ENCODE measurements around the gene MARCKS.
A peak's percentile ranks its signal among the peaks of the same experiment; 100 is the strongest.

MARCKS gene

GRCh38 chr6:113842165-113842564 lies 15.0 kb upstream of the MARCKS start:
- no peak for DNase-seq (ENCODE audit: low spot score)
- WGBS, 2 donors (ENCODE audit: extremely low coverage in 2 of 2, insufficient read length in 2 of 2, insufficient replicate concordance in 1 of 2) = no CpG with 5 or more reads among the region's 1 CpG

GRCh38 chr6:113843500-113844073 lies 13.6 kb upstream of the MARCKS start:
- H3K79me1 ChIP-seq (ENCODE audit: low read depth, low read length) = no peaks in the 10 kb centered on the region
- WGBS, 2 donors (ENCODE audit: extremely low coverage in 2 of 2, insufficient read length in 2 of 2, insufficient replicate concordance in 1 of 2) = no CpG with 5 or more reads among the region's 6 CpGs
- H3K4me3 ChIP-seq (ENCODE audit: low read length in 2 of 2) = no peak overlapping the region
- H2BK15ac ChIP-seq (ENCODE audit: low read length) = no peak overlapping the region
- H3K4ac ChIP-seq (ENCODE audit: low read length) = no peak overlapping the region
- H3K4me1 ChIP-seq (ENCODE audit: control insufficient read depth in 2 of 2, insufficient read depth in 1 of 2, low read depth in 1 of 2, low read length in 2 of 2) = no peaks in the 10 kb centered on the region
- no peak overlapping the region for H2BK12ac ChIP-seq (ENCODE audit: low read length)
- no peak overlapping the region for H3K23ac ChIP-seq (ENCODE audit: low read depth, low read length, poor library complexity)
- no peaks in the 10 kb centered on the region for H3K9me3 ChIP-seq (replicated peaks in 1 of 2; ENCODE audit: control insufficient read depth in 2 of 2, insufficient read depth in 1 of 2, low read depth in 1 of 2, low read length in 2 of 2)
- no peaks in the 10 kb centered on the region for H3K27me3 ChIP-seq (ENCODE audit: control insufficient read depth in 3 of 3, insufficient read depth in 3 of 3, low read depth in 1 of 3, low read length in 3 of 3)
- H3K9ac ChIP-seq (ENCODE audit: low read depth, low read length, poor library complexity) = no peak overlapping the region
- no peak overlapping the region for H2AFZ ChIP-seq (ENCODE audit: low read length)
- no peak overlapping the region for H2AK5ac ChIP-seq (ENCODE audit: low read depth, low read length)
- no peak for DNase-seq (ENCODE audit: low spot score)
- no peaks in the 10 kb centered on the region for H3K36me3 ChIP-seq (replicated peaks in 1 of 2; ENCODE audit: control insufficient read depth in 2 of 2, insufficient read depth in 2 of 2, low read length in 2 of 2)
- H3K18ac ChIP-seq (ENCODE audit: low read length) = no peak overlapping the region
- no peak overlapping the region for H3K27ac ChIP-seq (replicated peaks; ENCODE audit: low read length)
- no peak overlapping the region for H3K14ac ChIP-seq (ENCODE audit: low read length)
- H4K91ac ChIP-seq (ENCODE audit: low read depth, low read length, poor library complexity) = no peak overlapping the region
- H4K8ac ChIP-seq (ENCODE audit: low read depth, low read length) = no peak overlapping the region
- H3K4me2 ChIP-seq (ENCODE audit: insufficient read depth, low read length, poor library complexity, severe bottlenecking) = no peak overlapping the region
- H2BK120ac ChIP-seq (ENCODE audit: low read depth, low read length) = no peak overlapping the region
- H2BK5ac ChIP-seq (ENCODE audit: low read length) = no peak overlapping the region

More at GRCh38 chr6:113842165-113842564, 15.0 kb upstream of the MARCKS start:
- no peak overlapping the region for H4K91ac ChIP-seq (ENCODE audit: low read depth, low read length, poor library complexity)
- no peak overlapping the region for H2BK5ac ChIP-seq (ENCODE audit: low read length)
- no peaks in the 10 kb centered on the region for H3K79me1 ChIP-seq (ENCODE audit: low read depth, low read length)
- H3K14ac ChIP-seq (ENCODE audit: low read length) = no peak overlapping the region
- no peak overlapping the region for H3K4ac ChIP-seq (ENCODE audit: low read length)
- H2AK5ac ChIP-seq (ENCODE audit: low read depth, low read length) = no peak overlapping the region
- no peak overlapping the region for H3K4me2 ChIP-seq (ENCODE audit: insufficient read depth, low read length, poor library complexity, severe bottlenecking)
- no peak overlapping the region for H3K4me3 ChIP-seq (ENCODE audit: low read length in 2 of 2)
- H2BK15ac ChIP-seq (ENCODE audit: low read length) = no peak overlapping the region
- no peaks in the 10 kb centered on the region for H3K36me3 ChIP-seq (replicated peaks in 1 of 2; ENCODE audit: control insufficient read depth in 2 of 2, insufficient read depth in 2 of 2, low read length in 2 of 2)
- no peak overlapping the region for H2BK12ac ChIP-seq (ENCODE audit: low read length)
- H3K27ac ChIP-seq (replicated peaks; ENCODE audit: low read length) = no peak overlapping the region
- no peak overlapping the region for H3K9ac ChIP-seq (ENCODE audit: low read depth, low read length, poor library complexity)
- H3K9me3 ChIP-seq (replicated peaks in 1 of 2; ENCODE audit: control insufficient read depth in 2 of 2, insufficient read depth in 1 of 2, low read depth in 1 of 2, low read length in 2 of 2) = no peaks in the 10 kb centered on the region
- no peaks in the 10 kb centered on the region for H3K27me3 ChIP-seq (ENCODE audit: control insufficient read depth in 3 of 3, insufficient read depth in 3 of 3, low read depth in 1 of 3, low read length in 3 of 3)
- no peak overlapping the region for H2AFZ ChIP-seq (ENCODE audit: low read length)
- no peak overlapping the region for H2BK120ac ChIP-seq (ENCODE audit: low read depth, low read length)
- no peak overlapping the region for H3K23ac ChIP-seq (ENCODE audit: low read depth, low read length, poor library complexity)
- H3K18ac ChIP-seq (ENCODE audit: low read length) = no peak overlapping the region
- no peak overlapping the region for H4K8ac ChIP-seq (ENCODE audit: low read depth, low read length)
- H3K4me1 ChIP-seq (ENCODE audit: control insufficient read depth in 2 of 2, insufficient read depth in 1 of 2, low read depth in 1 of 2, low read length in 2 of 2) = no peaks in the 10 kb centered on the region

GRCh38 chr6:113846577-113846976 lies 10.6 kb upstream of the MARCKS start:
- no peak overlapping the region for H3K18ac ChIP-seq (ENCODE audit: low read length)
- H3K36me3 ChIP-seq (replicated peaks in 1 of 2; ENCODE audit: control insufficient read depth in 2 of 2, insufficient read depth in 2 of 2, low read length in 2 of 2) = no peaks in the 10 kb centered on the region
- H3K9ac ChIP-seq (ENCODE audit: low read depth, low read length, poor library complexity) = no peak overlapping the region
- H2AK5ac ChIP-seq (ENCODE audit: low read depth, low read length) = no peak overlapping the region
- no peak overlapping the region for H4K8ac ChIP-seq (ENCODE audit: low read depth, low read length)
- H3K4me3 ChIP-seq (ENCODE audit: low read length in 2 of 2) = no peak overlapping the region
- DNase-seq (ENCODE audit: low spot score) = no peak
- no peak overlapping the region for H2BK5ac ChIP-seq (ENCODE audit: low read length)
- no peak overlapping the region for H3K4me2 ChIP-seq (ENCODE audit: insufficient read depth, low read length, poor library complexity, severe bottlenecking)
- H3K14ac ChIP-seq (ENCODE audit: low read length) = no peak overlapping the region
- H2BK12ac ChIP-seq (ENCODE audit: low read length) = no peak overlapping the region
- H2AFZ ChIP-seq (ENCODE audit: low read length) = no peak overlapping the region
- WGBS, 2 donors (ENCODE audit: extremely low coverage in 2 of 2, insufficient read length in 2 of 2, insufficient replicate concordance in 1 of 2) = no CpG with 5 or more reads among the region's 1 CpG
- H3K27me3 ChIP-seq (ENCODE audit: control insufficient read depth in 3 of 3, insufficient read depth in 3 of 3, low read depth in 1 of 3, low read length in 3 of 3) = no peaks in the 10 kb centered on the region
- H3K27ac ChIP-seq (replicated peaks; ENCODE audit: low read length) = no peak overlapping the region
- H3K23ac ChIP-seq (ENCODE audit: low read depth, low read length, poor library complexity) = no peak overlapping the region
- no peak overlapping the region for H2BK15ac ChIP-seq (ENCODE audit: low read length)
- H3K79me1 ChIP-seq (ENCODE audit: low read depth, low read length) = no peaks in the 10 kb centered on the region
- H3K9me3 ChIP-seq (replicated peaks in 1 of 2; ENCODE audit: control insufficient read depth in 2 of 2, insufficient read depth in 1 of 2, low read depth in 1 of 2, low read length in 2 of 2) = no peaks in the 10 kb centered on the region
- H4K91ac ChIP-seq (ENCODE audit: low read depth, low read length, poor library complexity) = no peak overlapping the region
- H2BK120ac ChIP-seq (ENCODE audit: low read depth, low read length) = no peak overlapping the region
- H3K4ac ChIP-seq (ENCODE audit: low read length) = no peak overlapping the region
- H3K4me1 ChIP-seq (ENCODE audit: control insufficient read depth in 2 of 2, insufficient read depth in 1 of 2, low read depth in 1 of 2, low read length in 2 of 2) = no peaks in the 10 kb centered on the region

DNA sequence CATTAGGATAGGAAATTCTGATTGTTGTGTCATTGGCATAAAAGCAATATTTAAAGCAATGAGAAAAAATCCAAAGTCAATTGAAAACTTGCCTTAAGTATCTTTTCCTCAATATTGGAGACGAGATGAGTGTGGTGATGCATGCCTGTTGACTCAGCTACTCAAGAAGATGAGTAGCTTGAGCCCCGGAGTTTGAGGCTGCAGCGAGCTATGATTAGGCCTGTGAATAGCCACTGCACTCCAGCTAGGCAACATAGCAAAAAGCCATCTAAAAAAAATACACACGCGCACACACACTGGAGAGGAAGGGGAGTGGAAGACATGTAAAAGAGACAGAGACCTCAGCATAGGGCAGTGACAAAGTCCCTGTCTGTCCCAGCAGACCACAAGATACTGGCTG lies 9.7 kb upstream of the MARCKS start:
- Histone ChIP-seq H2BK15ac (ENCODE audit: low read length) (no peak overlapping the region), H3K27ac (replicated peaks; ENCODE audit: low read length) (no peak overlapping the region), H3K36me3 (replicated peaks in 1 of 2; ENCODE audit: control insufficient read depth in 2 of 2, insufficient read depth in 2 of 2, low read length in 2 of 2) (no peaks in the 10 kb centered on the region), H2BK120ac (ENCODE audit: low read depth, low read length) (no peak overlapping the region), H3K23ac (ENCODE audit: low read depth, low read length, poor library complexity) (no peak overlapping the region), H3K4me1 (ENCODE audit: control insufficient read depth in 2 of 2, insufficient read depth in 1 of 2, low read depth in 1 of 2, low read length in 2 of 2) (no peaks in the 10 kb centered on the region), H3K9me3 (replicated peaks in 1 of 2; ENCODE audit: control insufficient read depth in 2 of 2, insufficient read depth in 1 of 2, low read depth in 1 of 2, low read length in 2 of 2) (no peaks in the 10 kb centered on the region), H3K14ac (ENCODE audit: low read length) (no peak overlapping the region), H2BK5ac (ENCODE audit: low read length) (no peak overlapping the region), H3K9ac (ENCODE audit: low read depth, low read length, poor library complexity) (no peak overlapping the region), H4K8ac (ENCODE audit: low read depth, low read length) (no peak overlapping the region), H3K79me1 (ENCODE audit: low read depth, low read length) (no peaks in the 10 kb centered on the region), H3K4me2 (ENCODE audit: insufficient read depth, low read length, poor library complexity, severe bottlenecking) (no peak overlapping the region), H3K4me3 (ENCODE audit: low read length in 2 of 2) (no peak overlapping the region), H2BK12ac (ENCODE audit: low read length) (no peak overlapping the region), H4K91ac (ENCODE audit: low read depth, low read length, poor library complexity) (no peak overlapping the region), H2AFZ (ENCODE audit: low read length) (no peak overlapping the region), H3K18ac (ENCODE audit: low read length) (peak overlapping the region; percentile 71), H3K27me3 (ENCODE audit: control insufficient read depth in 3 of 3, insufficient read depth in 3 of 3, low read depth in 1 of 3, low read length in 3 of 3) (no peaks in the 10 kb centered on the region), H2AK5ac (ENCODE audit: low read depth, low read length) (no peak overlapping the region), H3K4ac (ENCODE audit: low read length) (no peak overlapping the region)
- DNase-seq (ENCODE audit: low spot score) = no peak
- no CpG with 5 or more reads among the region's 5 CpGs for WGBS, 2 donors (ENCODE audit: extremely low coverage in 2 of 2, insufficient read length in 2 of 2, insufficient replicate concordance in 1 of 2)

All from neuronal stem cell (in vitro differentiated cells).